Transverse colon (tissue), 4 donors: ENCODE measurements around the gene S100A14.

ENCODE experiments used
- CTCF ChIP-seq, 5 experiments: fragments of 200-600 bp in 3 of 5; fragments of 450-650 bp in 2 of 5; sonication (generic) in 3 of 5; IDR thresholded peaks; 1 replicate in 2 of 5; 2 replicates in 3 of 5; pipeline ENCODE4 v1.5.1; 2016 to 2017; ENCODE audit warnings: antibody characterized with exemption in 5 of 5, inconsistent platforms in 3 of 5, mild to moderate bottlenecking in 2 of 5, moderate library complexity in 1 of 5
- EP300 ChIP-seq: sonication (generic); formaldehyde crosslinking; IDR thresholded peaks from one replicate; pipeline ENCODE4 v1.6.1; 2017; ENCODE audit warnings: antibody characterized with exemption, low read depth
- POLR2A ChIP-seq: fragments of 450-650 bp; IDR thresholded peaks from one replicate; pipeline ENCODE4 v1.6.1; 2016; ENCODE audit warnings: antibody characterized with exemption, mild to moderate bottlenecking, moderate library complexity
- POLR2AphosphoS5 ChIP-seq, 3 donors: sonication (generic); formaldehyde crosslinking; IDR thresholded peaks; one replicate each; pipeline ENCODE4 v1.6.1; 2016; ENCODE audit warnings: antibody characterized with exemption in 3 of 3

GRCh38 chr1:153577138-153577537 is 39.0 kb downstream of the S100A14 start:
- TF ChIP-seq CTCF (IDR thresholded peaks at IDR 0.05) (no peak), EP300 (no peak), POLR2AphosphoS5 (IDR thresholded peaks at IDR 0.05) (no peak), POLR2A (no peak)
